Non-pigmented ciliary epithelial cell (primary cell): ENCODE results near the gene MAPK8.

Experiments
- DNase-seq: peaks from one replicate; pipeline ENCODE4 v3.0.0-alpha.2; 2010; ENCODE audit warnings: low read depth

MAPK8 gene

DNA sequence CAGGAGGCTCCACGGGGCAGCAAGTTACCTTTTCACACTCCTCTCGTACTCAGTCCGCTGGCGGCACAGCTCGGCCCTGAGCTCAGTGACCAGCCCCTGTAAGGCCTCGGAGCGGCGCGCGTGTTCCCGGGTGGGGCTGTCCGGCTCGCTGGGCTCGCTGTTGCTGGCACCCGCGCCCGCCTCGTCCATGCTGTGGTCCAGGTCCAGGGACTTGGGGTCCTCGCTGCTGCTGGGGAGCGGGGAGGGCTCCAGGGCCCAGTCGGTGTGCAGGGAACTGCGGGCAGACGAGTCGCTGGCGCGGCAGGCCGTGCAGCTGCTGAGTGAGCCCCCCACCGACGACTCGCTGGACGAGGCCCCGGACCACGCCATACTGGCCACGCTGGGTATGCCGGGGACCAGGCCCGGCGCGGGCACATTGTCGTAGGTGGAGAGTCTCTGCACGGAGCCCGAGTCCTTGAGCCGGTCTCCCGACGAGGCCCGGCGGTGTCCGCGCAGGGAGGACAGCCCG is 143.8 kb downstream of the MAPK8 start:
- no peak for DNase-seq

DNA sequence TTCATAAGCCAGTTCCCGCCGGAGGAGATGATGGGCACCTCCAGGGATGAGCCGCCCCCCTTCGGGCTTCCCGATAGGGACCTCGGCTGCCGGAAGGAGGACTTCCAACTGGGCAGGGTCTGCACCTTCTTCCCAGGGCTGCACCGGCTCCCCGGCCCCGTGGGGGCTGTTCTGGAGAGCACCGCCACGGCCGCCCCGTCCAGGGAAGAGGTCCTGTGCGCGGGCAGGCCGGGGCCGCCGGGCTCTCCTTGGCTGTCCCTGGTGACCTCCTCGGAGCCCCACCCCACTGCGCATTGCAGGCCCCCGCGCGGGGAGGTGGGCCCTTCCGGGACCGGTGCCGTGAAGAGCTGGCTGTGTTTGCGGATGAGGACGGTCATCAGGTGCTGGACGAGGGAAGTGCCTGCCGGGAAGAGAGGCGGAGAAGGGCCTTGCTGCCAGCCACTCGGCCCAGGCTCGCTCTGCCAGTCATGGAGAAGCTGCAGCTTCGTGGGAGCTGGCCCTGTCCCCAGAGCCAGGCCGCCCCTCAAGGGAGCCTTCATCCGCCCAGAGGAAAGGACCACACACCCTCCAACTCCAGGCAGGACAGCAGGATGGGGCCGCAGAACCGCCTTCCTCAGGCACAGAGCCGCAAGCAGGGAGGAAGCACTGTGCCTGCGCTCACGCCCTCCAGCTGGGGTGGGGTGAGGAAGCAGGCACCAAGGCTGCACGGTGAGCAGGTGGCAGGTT is 144.4 kb downstream of the MAPK8 start:
- no peak for DNase-seq

DNA sequence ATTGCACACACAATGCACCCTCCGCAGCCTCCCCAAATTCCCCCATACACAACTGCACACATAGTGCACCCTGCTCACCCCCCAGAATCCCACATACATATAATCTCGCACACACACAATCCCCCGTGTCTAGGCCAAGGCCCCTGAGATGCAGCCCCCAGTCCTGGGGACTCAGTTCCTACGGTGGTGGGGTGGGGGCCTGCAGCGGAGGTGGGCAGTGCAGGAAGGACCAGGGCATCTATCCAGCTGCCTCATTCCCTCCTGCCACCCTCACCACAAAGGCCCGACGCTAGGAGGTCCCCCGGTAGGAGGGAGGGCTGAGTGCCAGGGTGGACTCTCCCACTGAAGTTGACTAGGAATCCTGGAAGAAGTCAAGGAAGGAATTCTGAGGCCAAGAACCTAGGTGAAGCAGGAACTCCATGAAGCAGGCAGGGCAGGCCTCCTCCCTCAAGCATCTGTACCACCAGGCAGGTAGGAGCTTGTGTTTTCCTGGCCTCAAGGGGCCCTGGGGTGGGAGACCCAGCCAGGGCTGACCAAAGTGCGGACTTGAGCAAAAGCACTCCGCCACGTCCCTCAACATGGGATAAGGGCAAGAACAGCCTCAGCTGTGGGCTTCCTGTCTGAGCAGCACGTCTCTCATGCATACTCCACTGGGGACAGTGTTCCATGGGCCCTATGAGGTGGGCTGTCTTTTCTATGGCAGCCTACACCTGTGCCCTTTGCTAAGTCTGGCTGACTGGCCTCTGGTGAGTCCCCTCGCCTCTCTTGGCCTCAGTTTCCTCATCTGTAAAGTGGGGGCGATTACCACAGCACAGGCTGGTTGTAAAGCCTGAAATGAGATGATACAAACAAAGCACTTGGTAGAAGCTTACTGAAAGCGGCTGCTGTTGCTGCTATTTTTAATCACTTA is 145.7 kb downstream of the MAPK8 start:
- DNase-seq = no peak

DNA sequence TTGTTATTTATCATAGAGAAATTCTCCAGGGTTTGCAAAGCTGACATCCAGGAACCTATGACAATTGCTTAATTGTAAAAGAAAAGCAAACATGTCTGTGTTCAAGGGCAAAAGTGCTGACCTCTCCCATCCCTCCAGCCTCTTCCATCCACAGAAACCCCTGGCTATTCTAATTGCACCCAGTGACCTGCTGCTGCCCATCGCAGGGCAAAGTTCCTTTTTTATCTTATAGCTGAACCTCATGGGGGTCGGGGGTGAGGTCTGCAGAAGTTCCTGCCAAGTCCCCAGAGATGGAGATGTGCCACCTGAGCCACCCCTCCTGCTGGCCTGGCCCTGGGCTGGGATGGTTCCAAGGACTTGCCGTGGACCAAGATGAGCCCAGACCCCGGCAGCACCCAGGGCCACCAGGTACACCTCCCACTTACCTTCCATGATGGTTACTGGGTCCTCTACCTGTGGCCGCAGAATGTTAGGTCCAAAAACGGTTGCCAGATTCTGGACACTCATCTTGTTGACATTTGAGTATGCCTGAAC is 146.5 kb downstream of the MAPK8 start:
- DNase-seq = no peak

DNA sequence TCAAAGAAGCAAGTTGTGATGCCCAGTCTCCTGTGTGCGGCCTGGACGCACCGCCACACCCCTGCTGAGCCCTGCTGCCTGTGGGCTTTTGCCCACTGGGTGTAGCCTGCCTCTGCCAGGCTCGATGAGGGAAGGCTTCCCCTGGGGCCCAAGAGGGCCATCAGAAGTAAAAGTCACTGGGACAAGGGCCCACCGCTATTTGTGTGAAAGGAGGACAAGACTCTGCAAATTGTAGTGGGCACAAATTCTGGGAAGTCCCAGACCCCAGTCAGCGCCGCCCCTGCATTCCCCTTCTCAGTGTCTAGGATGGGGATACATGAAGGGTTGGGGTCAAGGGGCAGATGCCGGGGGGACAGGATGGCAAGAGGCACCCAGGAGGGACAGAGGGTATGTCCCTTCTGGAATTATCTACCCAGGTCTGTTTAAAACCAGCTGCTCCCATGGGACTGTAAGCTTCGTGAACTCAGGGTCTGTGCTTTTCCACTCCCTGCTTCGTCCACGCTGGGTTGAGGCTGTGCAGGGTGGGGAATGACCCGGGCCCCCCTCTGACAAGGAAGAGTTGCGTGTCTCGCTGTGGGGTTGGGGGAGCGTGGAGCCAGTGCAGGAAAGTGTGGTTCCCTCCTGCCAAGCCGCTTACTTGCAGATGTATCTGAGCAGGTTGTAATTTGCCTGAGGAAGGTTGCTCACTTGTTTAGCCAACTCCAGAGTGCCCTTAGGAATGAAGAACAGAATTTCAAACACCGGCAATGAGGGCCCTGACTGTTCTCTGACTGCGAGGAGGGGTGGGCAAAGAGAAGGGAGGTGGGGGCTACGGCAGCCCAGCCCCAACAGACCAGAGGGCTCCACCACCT is 147.2 kb downstream of the MAPK8 start:
- no peak for DNase-seq

DNA sequence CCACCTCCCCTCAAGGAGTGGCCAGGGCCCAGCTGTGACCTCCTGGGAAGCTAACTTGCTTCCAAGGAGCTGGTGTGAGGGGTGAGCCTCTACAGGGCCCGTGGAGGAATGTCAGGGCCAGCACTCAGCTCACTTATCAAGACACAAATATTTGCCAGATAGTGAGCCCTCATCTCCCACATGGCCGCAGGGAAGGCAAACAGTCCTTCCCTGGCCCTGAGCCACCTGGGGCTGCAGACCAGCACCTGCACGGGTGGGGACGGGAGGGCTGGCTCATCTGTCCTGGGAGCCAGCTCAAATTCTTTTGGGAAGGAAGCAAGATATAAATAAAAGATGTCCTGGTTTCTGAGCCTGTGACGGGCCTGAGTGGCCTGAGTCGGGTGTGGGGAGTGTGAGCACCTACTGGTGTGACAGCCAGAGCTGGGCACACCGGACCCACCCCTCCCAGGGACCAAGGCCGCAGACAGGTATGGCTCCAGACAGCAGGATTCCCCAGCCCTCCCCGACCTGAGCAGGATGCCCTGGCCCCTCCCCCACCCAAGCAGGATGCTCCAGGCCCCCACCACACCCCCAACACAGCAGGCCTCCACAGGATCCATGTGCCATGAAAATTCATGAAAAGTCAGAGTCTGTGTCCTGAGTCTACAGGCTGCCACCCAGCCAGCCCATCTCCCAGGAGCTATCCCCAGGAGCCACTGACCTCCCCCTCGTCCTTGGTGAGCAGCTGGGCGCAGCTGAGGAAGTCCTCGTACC is 148.0 kb downstream of the MAPK8 start:
- no peak for DNase-seq

DNA sequence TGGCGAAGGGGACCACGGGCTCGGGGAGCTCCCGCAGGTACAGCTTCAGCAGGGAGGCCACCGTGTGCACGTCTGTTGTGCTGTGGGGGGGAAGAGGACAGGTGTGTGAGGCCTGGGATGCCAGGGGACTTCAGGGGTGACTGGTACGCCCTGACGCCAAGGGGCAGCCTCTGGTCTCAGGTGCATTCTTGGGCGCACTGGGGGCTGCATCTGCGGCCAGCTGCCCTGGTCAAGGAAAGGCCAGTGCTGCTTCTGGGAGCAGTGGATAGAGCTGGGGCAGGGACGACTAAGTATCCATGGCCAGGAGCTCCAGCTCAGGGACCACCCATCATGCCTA is 148.5 kb downstream of the MAPK8 start:
- DNase-seq = no peak

DNA sequence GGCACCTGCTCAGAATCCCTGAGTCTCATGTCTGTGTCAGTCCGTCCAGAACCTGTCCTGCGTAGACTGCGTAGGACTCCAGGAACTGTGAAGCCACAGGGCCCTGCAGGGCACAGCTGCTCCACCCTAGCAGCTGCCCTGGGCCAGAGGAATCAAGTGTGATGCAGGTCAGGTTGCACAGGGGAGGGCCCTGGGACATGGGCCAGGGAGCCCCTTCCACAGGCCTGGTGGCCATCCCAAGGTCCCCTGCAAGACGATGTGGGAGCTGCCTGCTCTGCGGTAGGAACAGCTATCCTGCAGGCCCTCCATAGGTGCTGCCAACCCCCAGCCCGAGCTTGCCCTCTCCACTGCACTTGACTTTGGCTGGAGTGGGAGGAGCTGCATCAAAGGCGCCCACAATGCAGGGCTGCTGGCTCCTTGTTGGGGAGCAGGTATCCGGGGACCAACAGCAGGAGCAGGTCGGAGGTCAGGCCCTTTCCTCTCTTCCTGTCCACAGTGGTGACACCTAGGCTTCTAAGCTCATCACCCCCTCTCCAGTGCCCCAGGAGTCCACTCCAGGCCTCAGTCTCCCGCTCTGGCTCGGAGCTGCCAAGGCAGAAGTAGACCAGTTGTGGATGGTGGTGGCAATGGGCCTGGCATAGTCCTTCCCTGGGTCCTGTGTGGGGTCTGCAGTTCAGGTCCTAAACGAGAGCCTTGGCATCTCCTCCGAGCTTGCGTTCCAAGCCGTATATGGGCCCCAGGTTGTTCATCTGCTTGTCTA is 149.1 kb downstream of the MAPK8 start:
- no peak for DNase-seq

DNA sequence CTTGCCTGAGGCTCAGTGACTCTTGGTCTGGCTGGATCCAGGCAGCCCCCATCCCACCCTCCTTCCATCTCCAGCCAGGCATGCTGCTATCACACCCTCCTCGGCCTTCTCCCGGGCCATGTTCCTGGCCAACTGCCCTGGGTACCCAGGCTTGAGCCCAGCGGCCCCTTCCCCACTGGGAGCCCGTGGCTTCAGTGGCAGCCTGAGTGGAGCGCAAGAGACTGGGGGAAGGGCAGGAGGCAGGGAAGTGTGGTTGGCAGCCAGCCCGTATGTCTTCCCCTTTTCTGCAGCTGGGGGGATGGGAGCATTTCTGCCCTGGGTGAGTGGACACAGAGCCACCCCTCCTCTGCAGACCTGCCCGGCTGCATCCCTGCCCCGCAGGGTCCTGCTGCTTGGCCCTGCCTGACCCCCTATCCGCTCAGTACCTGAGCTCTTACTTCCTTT is 149.9 kb downstream of the MAPK8 start:
- DNase-seq = no peak

DNA sequence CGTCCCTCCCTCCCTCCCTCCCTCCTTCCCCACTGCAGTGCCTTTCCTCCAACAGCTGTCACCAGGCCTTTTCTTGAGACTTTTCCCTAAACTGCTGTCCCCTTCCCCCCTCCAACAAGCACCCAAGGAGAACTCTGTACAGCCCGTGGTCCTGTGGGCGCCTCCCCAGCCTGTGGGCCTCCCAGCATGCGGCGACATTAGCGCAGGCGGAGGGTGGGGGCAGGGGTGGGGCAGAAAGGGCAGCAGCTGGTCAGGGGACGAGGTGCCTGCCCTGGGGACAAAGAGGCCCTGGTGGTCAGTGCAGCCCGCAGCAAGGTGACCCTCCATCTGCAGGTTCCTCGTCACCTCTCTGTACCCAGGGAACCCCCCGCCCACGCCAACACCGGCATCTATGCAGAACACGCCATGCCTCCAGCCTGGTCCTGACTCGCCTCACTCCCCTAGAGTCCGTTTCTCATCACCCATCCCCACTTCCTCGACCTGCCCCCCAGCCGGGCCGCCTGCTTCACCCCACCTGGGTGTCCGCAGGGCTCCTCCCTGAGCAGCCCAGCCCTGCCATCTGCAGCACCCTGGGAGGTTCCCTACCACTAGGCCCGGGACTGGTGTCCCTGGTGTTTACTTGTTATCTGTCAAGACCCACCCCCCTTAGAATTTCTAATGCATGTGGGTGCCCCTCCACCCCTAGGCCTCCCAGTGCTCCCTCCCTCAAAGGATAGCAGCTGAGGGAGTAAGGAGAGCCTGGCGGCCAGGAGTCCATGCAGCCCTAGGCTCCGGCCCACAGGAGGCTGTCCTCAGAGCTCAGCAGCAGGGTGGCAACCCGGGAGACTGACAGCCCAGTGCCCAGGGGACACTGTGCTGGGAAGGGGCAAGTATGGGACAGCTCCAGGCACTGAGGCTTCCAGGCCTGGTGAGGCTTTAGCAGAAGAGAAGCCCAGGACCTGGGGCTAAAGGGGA is 150.6 kb downstream of the MAPK8 start:
- no peak for DNase-seq

DNA sequence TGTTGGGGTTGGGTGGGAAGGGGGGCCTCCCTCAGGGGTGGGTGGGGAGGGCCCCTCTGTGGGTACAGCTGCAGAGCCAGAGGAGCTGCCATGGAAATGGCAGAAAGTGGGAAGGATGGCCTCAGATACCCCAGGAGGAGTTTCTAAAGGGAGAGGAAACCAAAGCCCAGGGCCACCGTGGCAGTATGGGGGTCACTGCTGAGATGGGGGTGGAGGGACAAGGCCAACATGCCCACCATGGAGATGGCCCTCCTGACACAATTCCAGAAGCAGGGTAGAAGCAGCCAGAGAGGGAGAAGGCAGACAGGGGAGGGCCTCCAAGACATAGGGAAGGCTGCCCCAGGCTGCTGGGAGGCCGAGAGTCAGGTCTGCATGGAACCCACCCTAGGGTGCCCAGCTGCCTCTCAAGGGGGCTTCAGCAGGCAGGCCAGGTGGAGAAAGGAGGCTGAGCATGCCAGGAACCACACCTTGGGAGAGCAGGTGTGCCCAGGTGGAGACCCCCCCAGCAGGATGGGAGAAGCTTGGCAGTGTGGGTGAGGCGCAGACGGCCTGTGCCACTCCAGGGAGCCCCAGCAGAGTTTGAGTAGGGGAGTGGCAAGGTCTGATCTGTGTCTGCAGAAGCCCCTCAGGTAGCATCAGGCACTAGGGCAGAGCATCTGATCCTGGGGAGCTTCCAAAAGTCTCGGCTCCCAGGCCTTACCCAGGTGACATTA is 151.6 kb downstream of the MAPK8 start:
- no peak for DNase-seq

DNA sequence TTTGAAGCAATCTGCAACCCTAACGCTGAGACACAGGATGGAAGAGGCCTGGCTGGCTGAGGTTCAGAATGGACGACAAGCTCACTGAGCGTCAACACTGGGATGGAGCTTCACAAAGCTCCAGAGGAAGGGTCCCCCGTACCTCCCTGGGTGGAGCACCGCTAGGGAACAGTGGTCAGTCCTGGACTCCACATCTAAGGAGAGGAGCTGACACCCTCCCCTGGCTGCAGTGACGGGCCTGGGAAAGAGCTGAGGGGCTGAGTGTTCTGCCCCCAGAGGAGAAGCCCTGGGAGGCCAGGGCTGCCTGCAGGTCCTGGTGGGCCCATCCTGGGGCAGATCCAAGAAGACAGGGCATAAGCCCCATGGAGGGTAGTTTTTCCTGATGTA is 152.2 kb downstream of the MAPK8 start:
- DNase-seq = no peak

DNA sequence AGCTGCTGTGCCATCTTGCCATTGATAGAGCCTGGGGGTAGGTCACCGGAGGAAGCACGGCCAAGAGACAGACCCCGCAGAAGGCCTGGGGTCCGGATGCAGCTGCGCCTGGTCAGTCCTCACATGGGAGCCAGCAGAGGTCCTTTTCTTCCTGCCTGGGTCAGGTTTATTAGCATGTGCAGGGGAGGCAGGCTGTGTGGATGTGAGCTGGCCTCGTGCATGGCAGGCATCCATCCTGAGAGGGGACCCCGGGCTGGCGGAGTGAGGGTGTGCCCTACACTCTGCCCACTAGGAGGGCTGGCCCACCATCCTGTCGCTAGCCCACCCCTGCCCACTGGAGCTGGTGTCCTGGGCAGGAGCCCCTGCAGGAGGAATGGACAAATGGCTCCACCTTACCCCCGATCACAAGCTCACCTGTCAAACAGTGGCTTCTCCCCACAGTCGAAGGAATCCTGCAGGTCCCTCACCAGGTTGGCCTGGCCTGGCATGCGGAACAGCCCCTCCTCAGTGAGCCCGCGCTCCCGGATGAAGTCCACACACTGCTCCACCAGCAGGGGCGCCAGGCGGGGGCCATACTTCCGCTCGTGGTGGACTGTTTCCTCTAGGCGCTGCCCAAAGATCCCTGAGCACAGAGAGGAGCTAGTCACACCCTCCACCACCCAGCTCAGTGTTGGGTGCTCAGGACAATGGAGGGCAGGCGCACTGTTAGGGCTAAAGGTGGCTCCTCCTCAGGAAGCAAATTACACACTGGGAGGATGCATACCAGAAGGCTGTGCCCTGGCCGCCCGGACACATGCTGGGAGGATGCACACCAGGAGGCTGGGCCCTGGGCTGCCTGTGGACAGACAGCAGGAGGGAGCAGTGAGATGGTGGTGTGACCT is 153.0 kb downstream of the MAPK8 start:
- no peak for DNase-seq

DNA sequence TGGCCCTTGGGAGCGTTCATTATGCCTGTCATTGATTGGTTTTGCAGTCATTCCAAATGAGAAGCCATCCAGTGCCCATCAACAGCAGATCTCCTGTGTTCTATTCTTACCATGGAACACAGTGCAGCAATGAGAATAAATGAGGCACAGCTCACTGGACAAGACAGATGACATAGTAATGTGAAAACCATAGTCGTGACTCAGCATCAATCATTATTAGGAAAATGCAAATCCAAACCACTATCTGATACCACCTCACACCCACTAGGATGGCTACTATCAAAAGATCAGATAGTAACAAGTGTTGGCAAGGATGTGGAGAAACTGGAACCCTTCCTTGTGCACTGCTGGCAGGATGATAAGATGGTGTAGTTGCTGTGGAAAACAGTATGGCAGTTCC is 153.7 kb downstream of the MAPK8 start:
- DNase-seq = no peak

DNA sequence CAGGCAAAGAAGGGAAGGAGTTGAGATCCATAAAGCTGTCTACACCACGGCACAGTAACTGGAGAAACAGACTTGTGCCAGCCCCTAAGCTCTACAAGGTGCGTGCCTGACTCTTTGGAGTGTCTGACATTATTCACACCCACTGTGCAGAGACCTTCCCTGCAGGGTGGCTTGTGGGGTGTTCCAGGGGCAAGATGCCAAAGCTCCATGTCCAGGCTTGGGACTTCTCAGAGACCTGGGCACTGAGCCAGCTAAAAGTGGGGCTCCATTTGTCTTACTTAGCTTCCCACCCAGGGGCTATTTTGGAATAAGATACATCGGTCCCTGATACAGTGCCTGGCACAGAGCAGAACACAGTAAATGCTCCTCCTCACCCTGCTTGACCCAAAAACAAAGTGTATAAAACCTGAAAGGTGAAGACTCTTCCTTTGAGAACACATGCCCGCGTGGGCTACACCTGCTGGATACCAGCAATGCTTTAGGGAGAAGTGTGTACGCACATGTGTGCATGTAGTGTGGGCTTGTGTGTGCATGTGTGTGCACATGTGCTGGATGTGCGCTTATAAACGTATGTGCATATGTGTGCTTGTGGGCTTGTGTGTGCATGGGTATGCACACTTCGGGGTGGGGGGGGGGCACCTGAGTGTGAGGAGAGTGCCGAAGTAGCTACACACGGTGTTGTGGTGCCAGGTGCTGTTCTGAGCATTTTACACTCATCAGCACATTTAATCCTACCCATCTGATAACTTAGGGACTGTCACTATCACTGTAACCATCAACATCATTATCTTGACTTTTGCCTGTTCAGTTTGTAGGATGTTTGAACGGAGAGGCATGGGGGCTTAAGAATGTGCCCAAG is 155.4 kb downstream of the MAPK8 start:
- DNase-seq = no peak

DNA sequence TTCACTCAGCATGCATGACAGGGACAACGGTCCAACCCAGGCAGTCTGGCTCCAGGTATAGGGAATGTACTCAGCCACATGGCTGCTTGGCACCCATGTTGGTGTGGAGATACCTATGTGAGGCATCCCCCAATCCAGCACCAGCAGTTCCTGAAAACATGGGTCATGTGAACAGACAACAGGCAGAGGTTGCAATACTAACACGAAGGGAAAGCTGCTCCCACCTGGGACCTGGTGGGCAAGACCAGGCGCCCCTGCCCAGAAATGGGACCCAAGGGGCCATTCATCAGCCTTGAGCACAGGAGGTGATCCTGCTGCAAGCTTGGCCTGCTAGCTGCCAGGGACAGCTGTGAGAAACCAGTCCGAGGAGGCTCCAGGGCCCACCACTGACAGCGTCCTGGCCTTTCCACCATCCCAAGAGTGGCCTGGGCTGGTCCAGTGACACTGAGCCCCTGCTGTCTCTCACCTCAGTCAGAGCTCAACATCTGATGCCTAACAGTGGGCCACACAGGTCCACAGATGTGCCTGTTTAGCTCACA is 156.1 kb downstream of the MAPK8 start:
- no peak for DNase-seq
